AG04449 (cell line): ENCODE data around the gene DPP3.

Experiments
- CTCF ChIA-PET: fragments of 350-600 bp; formaldehyde crosslinking; extraction: SDS; loops from one replicate; lab custom pipeline; 2021; ENCODE audit warnings: antibody characterized with exemption; lab: Yijun Ruan, JAX
- POLR2A ChIA-PET: fragments of 400-600, 350-600 bp; formaldehyde crosslinking; extraction: SDS; loops from one replicate; lab custom pipeline; 2020; ENCODE audit warnings: antibody characterized with exemption, inconsistent platforms; lab: Yijun Ruan, JAX
- DNase-seq: peaks from one replicate; pipeline ENCODE4 v3.0.0-alpha.2; 2010; ENCODE audit warnings: low read depth, low spot score
- H3K4me3 ChIP-seq: 2 replicates; pipeline ENCODE4 v1.5.1; 2011; ENCODE audit warnings: low read depth, mild to moderate bottlenecking, control low read depth, low read length
- CTCF ChIP-seq: IDR thresholded peaks from one replicate; pipeline ENCODE4 v1.5.1; 2011; ENCODE audit warnings: mild to moderate bottlenecking, moderate library complexity, low read length, control low read depth, inconsistent platforms; ENCODE audit not compliant: insufficient read depth; ENCODE audit errors: missing control alignments

Gene DPP3

GRCh38 chr11:66468691-66469090 is 11.5 kb upstream of the DPP3 start:
- no peak overlapping the region for H3K4me3 ChIP-seq
- ChIA-PET POLR2A (interaction anchor here (1.6 kb wide), 1 partner anchor 11 kb away, joined by 8 read pairs; the partner anchor contains the start of gene DPP3), CTCF (interaction anchor here (0.9 to 6.0 kb wide), 7 partner anchors 10 to 82 kb away, joined by 3 to 66 read pairs (median 4); partner anchors contain the start of genes DPP3 and MRPL11)

GRCh38 chr11:66469441-66469840 is 10.8 kb upstream of the DPP3 start:
- no peak overlapping the region for H3K4me3 ChIP-seq
- no peak for DNase-seq
- CTCF ChIA-PET, result interaction anchor here (0.7 to 6.0 kb wide), 8 partner anchors 9 to 83 kb away, joined by 3 to 66 read pairs (median 4); partner anchors contain the start of genes DPP3 and MRPL11
- TF ChIP-seq CTCF, result no peak
- POLR2A ChIA-PET, result interaction anchor here (1.6 kb wide), 1 partner anchor 11 kb away, joined by 8 read pairs; the partner anchor contains the start of gene DPP3

More at GRCh38 chr11:66468691-66469090, 11.5 kb upstream of the DPP3 start:
- TF ChIP-seq CTCF, result no peak
- no peak for DNase-seq

GRCh38 chr11:66470015-66470414 is 10.2 kb upstream of the DPP3 start:
- H3K4me3 ChIP-seq, result no peak overlapping the region
- TF ChIP-seq CTCF, result no peak
- DNase-seq, result no peak
- ChIA-PET CTCF (interaction anchor here (1.3 to 6.0 kb wide), 2 partner anchors 8 to 40 kb away, joined by 3 to 66 read pairs; partner anchors contain the start of gene DPP3), POLR2A (interaction anchor here (1.6 kb wide), 1 partner anchor 10 kb away, joined by 8 read pairs; the partner anchor contains the start of gene DPP3)

GRCh38 chr11:66471142-66471541 is 9.1 kb upstream of the DPP3 start:
- no peak for DNase-seq
- no peak overlapping the region for H3K4me3 ChIP-seq
- ChIA-PET CTCF (interaction anchor here (6.0 kb wide), 1 partner anchor 7 kb away, joined by 66 read pairs; the partner anchor contains the start of gene DPP3), POLR2A (interaction anchor here (0.6 to 1.0 kb wide), 3 partner anchors 9 to 479 kb away, joined by 3 to 5 read pairs (median 4); partner anchors contain the start of gene DPP3)
- no peak for TF ChIP-seq CTCF

GRCh38 chr11:66472054-66472453 is 8.2 kb upstream of the DPP3 start:
- POLR2A ChIA-PET, result interaction anchor here (0.6 kb wide), 2 partner anchors 166 to 479 kb away, joined by 3 to 4 read pairs; no protein-coding TSS in a partner anchor
- H3K4me3 ChIP-seq, result no peak overlapping the region
- no peak for TF ChIP-seq CTCF
- CTCF ChIA-PET, result interaction anchor here (6.0 kb wide), 1 partner anchor 6 kb away, joined by 66 read pairs; the partner anchor contains the start of gene DPP3
- DNase-seq, result no peak

- ChIA-PET POLR2A (no interaction called here), CTCF (interaction anchor here (1.0 kb wide), 1 partner anchor 64 kb away, joined by 3 read pairs; no protein-coding TSS in a partner anchor)
- TF ChIP-seq CTCF, result no peak
- H3K4me3 ChIP-seq, result no peak overlapping the region
- DNase-seq, result no peak
Measured at GRCh38 chr11:66473167-66473566, 7.1 kb upstream of the DPP3 start.
